NCI-H1092 (cell line): ENCODE data around the gene ZNF414.
"Not testable (repeated sequence)": the region's sequence is repeated elsewhere in the genome, so short reads cannot be mapped to it uniquely, and the experiment has no call there.

Experiments used
- DNase-seq: peaks from one replicate; lab custom pipeline; 2025; lab: John Stamatoyannopoulos, UW

The ZNF414 gene, protein sequence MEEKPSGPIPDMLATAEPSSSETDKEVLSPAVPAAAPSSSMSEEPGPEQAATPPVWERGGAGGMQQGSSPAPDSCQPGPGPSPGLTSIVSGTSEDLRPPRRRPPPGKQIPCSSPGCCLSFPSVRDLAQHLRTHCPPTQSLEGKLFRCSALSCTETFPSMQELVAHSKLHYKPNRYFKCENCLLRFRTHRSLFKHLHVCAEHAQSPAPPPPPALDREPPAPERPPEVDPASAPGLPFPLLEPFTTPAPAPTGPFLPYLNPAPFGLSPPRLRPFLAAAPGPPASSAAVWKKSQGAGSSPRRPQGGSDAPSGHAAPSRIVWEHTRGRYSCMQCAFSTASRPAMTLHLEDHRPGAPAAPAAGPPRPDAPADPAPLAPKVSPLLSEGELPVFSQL

DNA sequence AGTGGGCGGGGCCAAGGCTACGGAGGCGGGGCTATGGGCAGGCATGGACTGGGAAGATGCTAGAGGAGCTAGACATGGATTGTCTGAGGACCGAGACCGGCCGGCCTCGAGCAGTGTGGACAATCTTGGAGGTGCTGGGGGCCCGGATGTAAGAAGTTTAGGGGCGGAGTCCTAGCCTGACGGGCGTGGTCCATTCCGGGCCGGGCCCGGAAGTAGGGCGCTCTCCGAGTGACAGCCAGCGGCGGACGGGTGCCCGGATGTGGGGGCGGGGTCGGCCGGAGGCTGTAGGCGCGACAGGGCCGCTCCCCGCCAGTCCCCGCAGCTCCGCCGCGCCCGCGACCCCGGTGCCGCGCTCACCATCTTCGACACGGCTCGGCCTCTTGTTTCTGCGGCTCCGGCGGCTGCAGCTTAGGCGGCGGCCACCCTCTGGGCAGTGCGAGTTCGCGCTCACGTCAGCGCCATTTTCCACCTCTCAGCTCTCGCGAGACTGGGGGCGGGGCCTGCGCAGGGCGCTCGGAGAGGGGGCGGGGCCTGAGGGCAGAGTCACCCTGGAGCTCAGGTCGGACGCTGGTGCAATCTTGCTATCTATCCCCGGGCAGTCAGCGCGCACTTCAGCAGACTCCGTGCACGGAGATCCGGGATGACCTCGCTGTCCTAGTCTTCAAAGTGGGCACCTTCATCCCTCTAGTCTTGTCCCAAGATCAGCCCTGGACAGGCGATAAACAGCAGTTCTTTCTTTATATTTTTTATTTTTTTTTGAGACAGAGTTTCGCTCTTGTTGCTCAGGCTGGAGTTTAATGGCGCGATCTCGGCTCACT lies at the start of gene ZNF414:
TSS of gene ZNF414 (minus strand) at position 481 of the 818 bp plus-strand sequence. CDS start at position 360, 121 bp downstream.
- peak; percentile 91 for DNase-seq

DNA sequence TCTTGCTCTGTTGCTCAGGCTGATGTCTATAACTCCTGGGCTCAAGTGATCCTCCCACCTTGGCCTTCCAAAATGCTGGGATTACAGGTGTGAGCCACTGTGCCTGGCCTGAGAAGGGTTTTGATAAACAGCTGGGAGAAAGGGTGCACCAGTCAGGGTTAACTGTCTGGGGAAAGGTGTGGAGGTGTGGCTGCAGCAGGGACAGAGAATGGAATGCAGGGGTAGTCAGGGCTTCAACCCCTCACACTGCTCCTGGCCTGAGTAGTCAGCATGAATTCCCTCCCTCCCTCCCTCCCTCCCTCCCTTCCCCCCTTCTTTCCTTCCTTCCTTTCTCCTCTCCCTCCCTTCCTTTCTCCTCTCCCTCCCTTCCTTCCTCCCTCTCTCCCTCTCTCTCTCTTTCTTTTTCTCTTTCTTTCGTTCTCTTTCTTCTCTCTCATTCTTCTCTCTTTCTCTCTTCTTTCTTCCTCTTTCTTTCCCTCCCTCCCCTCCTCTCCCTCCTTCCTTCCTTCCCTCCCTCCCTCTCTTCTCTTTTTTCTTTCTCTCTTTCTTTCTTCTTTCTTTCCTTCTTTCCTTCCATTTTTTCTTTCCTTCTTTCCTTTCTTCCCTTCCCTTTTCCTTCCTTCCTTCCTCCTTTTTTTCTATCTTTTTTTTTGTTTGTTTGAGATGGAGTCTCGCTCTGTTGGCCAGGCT lies 47.3 kb upstream of the ZNF414 start:
- no peak for DNase-seq

DNA sequence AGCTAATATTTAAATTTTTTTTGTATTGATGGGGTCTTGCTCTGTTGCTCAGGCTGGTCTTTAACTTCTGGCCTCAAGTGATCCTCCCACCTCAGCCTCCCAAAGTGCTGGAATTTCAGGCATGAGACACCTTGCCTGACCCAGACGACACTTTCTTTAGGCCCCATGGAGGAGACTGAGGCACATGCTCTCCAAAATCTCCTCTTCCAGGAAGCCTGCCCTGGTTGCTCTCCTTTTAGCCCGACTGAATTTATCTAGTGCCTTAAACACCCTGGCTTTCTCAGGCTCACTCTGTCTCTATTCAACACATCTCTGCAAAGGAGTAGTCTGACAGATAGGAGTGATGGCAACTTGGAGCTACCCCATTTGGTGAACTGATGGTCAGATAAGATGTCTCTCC lies 44.4 kb upstream of the ZNF414 start:
- DNase-seq, result no peak

DNA sequence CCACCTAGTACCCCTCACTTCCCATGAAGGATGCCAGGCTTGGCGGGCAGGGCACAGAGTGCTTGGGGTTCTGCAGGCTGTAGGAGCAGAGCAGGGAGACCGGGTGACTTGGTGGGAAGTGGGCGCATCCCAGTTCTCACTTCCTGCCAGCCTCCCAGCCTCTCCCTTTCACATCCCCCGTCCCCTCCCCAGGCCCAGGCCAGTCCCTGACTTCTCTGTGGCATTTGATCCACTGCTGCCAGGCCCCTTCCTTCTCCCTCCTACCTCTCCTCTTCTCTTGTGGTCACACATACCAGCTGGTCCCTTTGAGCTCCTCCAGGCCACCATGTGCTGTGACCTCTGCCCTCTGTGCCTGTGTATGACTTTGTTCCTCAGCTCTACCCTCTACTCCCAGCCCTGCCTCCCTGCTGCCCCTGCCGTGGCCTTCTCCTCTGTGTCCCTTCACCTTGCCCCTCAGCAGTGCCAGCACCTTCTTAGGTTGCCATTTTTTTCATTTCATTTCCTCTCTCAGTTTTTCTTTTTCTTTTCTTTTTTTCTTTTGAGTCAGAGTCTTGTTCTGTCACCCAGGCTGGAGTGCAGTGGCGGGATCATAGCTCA lies 43.8 kb upstream of the ZNF414 start:
- no peak for DNase-seq

DNA sequence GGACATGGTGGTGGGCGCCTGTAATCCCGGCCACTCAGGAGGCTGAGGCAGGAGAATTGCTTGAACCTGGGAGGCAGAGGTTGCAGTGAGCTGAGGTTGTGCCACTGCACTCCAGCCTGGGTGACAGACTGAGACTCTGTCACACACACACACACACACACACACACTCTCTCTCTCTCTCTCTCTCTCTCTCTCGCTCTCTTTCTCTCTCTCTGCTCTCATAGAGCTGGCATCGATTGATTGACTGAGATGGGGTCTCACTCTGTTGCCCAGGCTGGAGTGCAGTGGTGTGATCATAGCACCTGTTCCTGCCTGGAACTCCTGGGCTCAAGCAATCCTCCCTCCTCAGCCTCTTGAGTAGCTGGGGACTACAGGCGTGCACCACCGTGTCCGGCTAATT lies 39.8 kb upstream of the ZNF414 start:
- not testable (repeated sequence) for DNase-seq

DNA sequence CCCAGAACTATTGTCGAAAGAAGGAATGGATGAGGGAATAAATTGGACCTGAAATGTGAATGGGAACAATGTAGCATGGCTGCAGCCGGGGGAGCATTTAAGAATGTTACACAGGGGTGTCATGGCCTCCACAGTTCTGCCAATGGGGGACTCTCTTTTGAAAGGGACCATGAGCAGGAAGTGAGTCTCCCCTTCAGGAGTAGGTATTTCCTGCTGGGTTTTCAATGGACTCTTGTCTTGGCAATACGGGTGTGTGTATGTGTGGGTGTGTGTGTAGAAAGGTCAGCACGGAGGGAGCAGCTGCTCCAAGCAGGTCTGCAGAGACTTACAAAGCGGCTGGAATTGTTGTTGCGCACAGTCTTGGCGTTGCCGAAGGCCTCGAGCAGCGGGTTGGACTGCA lies 38.8 kb upstream of the ZNF414 start:
- DNase-seq, result no peak

DNA sequence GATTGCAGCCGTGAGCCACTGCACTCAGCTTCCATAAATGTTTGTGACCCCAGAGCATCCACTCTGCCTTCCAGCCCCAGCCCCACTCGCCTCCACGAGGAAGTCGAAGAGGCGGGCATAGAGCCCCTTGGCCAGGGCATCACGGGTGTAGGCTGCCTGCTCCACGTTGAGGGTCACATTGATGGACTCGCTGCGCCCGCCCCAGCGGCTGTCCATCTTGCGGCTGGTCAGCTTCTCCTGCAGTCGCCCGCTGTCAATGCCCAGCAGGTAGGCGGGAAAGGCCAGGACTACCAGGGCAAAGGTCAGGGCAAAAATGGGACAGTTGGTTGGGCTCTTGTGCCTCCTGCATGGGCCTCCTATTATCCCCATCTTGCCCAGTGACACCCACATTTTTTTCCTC lies 36.1 kb upstream of the ZNF414 start:
- DNase-seq, result no peak

DNA sequence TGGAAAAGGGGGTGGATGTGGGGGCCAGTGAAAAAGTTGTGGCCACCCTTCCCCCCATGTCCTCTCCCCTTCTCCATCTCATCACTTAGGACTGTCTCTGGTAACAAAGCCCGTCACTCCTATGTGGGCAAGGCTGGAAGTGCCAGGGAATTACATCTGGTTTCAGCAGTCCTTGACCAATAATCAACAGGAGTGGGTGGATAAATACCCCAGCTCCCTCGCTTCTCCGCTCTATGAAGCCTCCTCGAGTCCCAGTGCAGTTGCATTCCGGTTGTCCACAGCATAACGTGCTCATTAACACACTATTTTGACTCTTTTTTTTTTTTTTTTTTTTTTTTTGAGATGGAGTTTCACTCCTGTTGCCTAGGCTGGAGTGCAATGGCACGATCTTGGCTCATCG lies 31.8 kb upstream of the ZNF414 start:
- no peak for DNase-seq

DNA sequence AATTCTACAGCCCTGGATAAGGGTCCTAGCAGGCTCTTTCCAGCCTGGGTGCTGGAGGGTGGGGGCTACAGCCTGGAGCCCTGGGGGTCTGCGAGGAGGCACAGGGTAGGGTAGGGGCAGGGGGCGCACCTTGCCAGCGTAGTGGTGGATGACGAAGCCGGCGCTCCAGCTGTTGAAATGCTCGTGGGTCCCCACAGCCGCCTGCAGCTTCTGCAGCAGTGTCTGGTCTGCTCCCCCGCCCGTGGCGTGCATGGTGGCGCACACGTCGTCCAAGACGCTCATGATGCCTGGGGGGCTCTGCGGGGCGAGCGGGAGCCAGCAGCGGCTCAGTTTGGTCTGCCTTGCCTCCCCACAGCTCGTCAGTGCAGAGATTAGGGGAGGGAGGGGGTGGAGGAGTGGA lies 30.2 kb upstream of the ZNF414 start:
- no peak for DNase-seq

DNA sequence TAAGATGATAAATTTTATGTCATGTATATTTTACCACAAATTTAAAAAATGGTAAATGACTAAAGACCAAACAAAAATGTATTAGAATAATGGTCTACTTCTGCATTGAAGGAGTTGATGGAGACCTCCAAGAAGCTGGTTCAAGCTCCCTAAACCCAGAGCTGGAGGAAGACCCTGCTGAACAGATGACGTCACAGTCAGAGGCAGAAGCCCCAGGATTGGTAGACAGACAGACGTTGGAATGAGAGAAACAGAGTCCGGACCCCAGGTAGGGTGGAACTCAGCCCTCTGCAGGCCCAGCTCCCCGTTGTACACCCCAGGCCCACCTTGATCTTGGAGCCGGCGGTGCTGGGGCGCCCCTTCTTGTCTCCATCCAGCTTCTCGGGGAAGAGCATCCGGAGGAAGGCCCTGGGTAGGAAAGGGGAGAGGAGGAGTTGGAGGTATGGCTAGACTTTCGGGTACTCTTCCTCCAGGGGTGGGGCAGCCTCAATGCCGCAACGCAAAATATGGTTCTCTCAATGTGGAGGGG lies 25.7 kb upstream of the ZNF414 start:
- no peak for DNase-seq

DNA sequence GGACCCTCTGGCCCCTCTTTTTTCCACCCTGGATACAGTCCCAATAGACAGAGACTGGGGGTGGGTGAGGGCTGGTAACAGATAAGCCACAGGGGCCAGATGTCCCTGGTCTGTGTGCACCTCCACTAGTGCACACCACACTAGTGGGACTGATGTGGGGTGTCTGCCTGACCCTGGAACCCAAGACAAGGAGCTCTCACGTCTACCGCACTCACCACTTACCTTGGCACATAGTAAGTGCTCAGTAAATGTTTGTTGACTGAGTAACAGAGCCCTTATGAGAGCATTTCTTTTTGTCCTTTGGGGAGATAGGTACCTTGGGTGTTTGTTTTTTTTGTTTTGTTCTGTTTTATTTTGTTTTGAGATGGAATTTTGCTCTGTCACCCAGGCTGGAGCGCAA lies 23.1 kb upstream of the ZNF414 start:
- DNase-seq, result no peak

DNA sequence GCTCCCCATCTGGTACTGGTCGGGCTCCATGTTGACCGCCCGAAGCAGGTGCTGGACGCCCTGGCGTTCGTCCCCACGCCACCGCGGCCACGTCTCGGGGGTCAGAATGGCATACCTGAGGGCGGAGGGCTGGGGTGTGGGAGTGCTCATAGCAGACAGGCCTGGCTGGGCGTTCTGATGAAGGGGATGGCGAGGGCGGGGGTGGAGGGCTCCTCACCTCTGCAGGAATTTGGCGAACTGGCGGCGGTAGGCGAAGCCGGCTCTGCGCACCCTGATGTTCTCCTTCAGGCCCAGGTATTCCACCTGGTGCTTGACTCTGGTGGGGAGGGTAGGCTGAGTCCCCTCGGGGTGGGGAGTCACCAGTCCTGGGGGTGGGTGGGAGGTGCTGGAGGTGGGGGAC lies 22.3 kb upstream of the ZNF414 start:
- no peak for DNase-seq

DNA sequence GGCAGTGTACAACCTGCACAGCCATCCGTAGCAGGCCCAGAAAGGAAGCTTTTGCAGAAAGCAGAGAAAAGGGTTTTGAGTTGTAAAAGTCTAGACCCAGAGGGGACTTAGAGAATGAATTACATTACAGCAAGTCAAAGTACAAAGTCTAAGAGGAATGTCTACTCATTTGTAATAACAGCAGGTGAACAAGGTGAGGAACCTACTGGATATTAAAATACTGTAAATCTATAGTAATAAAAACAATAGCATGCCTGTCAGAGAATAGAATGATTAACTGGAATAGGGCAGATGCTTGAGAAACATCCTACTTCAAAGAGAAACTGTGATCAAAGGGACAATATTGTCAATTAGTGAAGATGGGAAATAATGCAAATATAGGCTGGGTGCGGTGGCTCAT lies 18.3 kb upstream of the ZNF414 start:
- no peak for DNase-seq

DNA sequence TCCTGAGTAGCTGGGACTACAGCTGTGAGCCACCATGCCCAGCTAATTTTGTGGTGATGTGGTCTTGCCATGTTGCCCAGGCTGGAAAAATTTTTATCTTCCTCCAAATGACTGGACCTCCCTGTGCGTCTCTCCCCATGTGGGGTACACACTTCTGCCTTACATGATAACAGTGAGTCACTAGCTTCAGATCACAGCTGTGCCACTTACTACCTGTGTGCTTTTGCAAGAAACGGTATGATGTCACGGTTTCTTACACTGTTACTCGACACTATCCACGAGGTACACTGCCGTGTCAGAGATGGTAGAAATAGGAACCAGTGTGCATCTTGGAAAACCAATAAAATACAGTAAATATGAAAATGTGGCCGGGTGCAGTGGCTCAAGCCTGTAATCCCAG lies 17.5 kb upstream of the ZNF414 start:
- no peak for DNase-seq

DNA sequence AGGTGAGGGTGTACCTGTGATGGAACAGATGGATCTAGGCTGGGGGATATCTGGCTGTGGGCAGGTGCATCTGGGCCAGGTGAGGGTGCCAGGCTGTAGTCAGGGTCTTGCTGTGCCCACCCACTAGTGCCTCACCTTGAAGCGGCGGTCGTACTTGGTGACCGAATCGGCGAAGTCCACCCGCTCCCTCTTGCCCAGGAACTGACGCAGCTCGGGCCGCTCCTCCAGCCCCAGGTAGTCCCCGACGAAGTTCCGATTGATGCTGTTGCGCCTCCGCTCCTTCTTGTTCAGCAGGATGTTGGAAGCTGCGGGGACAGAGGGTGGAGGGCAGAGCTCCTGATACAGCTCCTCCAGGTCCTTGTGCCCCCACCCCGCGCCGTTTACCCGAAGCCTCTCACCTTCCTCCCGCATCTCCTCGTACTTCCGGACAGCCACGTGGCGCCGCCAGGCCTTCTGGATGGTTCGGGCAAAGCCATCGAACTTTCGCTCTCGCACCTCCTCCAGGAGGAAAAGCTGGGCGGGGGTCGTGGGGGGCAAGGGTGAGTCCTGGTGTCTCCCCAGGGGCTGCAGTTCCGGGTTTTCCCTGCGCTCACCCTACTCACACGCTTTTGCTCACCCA lies 16.2 kb upstream of the ZNF414 start:
- no peak for DNase-seq

DNA sequence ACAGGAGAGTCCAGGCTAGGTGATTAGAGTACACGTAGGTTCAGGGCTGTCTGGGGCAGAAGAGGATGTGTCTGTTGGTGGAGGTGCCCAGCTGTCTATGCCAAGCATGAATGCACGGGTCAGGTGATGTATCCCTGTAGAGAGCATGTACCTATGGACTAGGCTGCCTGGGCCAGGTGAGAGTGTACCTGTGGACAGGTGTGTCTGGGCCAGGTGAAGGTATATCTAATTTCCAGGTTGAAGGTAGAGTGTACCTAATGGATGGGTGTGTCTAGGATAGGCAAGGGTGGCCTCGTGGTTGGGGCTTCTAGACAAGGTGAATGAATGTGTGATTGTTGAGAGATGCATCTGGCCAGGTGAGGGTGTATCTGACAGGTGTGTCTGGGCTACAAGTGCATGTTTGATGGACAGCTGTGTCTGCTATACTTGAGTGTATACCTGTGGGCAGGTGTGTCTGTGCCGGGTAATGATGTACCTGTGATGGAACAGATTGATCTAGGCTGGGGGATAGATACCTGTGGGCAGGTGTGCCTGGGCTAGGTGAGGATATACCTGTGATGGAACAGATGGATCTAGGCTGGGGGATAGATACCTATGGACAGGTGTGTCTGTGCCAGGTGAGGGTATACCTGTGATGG lies 15.5 kb upstream of the ZNF414 start:
- DNase-seq, result no peak

DNA sequence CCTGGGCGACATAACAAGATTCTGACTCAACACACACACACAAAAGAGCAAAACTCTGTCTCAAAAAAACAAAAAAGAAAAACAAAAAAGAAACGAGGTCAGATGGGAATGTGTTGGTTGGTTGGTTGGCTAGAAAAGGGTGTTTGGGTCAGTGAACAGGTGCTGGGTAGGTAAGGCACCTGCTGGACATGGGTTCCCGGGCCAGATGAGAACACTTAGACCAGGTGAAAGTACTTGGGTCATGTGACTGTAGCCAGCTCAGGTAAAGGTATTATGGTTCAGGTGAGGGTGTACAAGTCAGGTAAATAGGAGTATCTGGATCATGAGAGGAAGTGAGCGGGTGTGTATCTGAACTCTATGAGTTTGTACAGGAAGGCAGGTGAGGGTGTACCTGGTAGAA lies 14.5 kb upstream of the ZNF414 start:
- DNase-seq, result no peak

DNA sequence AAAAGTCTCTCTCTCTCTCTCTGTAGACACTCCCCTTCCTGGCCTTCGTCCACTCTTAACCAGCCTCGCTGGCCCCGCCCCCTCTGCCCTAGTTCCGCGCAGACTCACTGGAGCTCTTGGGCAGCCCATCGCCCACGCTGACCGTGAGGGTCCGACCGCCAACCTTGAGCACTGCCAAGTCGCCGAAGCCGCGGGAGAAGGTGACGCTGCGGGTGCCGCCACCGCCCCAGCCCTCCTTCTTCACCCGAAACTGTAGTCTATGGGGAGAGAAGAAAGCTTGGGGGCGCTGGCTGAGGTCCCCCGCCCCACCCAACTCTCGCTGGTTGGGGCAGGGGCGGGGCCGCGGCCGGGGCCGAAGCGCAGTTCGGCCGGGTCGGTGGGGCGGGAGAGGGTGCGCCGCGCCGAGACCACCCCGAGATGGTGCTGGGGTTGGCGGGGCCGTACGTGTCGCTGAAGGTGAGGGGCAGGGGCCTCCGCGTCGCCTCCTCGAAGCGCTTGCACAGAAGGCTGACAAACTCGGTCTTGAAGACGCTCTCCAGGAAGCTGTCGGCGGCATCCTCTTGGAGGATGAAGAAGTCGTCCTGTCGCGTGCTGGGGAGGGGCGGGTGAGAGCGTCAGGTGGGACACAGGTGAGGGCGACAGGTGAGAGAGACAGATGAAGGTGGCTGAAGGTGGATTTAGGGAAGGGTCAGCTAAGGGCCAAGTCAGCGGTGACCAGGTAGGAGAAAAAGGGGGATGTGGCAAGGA lies 12.6 kb upstream of the ZNF414 start:
- peak; percentile 81 for DNase-seq

DNA sequence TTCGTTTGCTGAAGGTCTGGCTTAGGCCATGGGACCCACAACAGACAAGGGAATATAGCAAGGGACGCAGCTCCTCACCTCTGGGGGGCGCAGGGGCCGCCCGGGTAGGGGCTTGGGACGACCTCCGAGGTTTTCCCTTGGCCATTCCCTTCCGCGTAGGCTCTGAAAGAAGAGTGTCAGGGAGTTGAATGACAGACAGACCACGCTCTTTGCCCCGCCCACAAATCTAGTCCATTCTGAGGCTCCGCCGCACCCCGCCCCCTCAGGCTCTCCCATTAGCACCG lies 11.4 kb upstream of the ZNF414 start:
- DNase-seq, result no peak

DNA sequence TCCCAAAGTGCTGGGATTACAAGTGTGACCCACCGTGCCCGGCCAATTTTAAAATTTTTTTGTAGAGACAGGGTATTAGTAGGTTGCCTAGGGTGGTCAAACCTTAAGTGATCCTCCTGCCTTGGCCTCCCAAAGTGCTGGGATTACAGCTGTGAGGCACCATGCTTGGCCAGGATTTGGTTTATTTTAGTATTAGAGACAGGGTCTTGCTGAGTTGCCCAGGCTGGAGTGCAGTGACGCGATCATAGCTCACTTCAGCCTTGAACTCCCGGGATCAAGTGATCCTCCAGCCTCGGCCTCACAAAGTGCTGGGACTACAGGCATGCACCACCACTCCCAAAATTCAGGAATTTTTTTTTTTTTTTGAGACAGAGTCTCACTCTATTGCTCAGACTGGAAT lies 5.4 kb upstream of the ZNF414 start:
- no peak for DNase-seq

DNA sequence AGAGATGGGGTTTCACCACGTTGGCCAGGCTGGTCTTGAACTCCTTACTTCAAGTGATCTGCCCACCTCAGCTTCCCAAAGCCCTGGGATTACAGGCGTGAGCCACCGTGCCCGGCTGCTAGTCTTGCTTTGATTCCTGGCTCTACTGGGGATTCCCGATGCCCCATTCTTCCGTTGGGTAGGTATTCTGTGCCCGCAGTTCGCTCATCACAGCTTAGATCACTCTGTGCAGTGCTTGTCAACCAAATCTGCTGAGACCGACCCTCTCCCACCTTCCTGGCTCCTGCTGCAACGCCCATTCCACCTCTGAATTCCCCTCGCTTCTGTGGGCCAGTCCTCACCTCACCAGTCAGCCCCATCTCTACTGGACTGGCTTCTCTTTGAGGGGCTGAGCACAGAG lies 4.6 kb upstream of the ZNF414 start:
- no peak for DNase-seq
